Measurements from ENCODE around the gene GABBR2. TPM values are rescaled to one million over a fixed set of nuclear protein-coding genes. Genes with fewer than 3 reads are reported as not detected.

GABBR2 gene
- total RNA-seq, 1 donor from 2014 or later: 0.75 TPM

DNA sequence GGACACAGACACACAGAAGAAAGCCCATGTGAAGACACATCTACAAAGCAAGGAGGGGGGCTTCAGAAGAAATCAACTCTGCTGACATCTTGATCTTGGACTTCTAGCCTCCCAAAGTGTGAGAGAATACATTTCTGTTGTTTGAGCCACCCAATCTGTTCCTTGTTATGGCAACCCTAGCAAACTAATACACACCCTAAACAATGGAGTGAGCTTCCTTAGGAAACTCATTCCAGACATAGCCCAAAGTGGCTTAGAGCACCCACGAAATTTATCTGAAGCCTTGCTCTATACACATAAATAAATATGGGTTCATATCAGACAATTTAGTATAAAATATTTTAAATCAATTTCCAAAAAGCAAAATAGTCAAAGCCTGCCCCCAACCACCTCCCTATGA is 445.7 kb downstream of the GABBR2 start:
- no peak for DNase-seq (ENCODE audit: low read depth)
- H3K4me3 ChIP-seq (ENCODE audit: low read depth, low read length): no peak overlapping the region
- TF ChIP-seq, protein P1, sequence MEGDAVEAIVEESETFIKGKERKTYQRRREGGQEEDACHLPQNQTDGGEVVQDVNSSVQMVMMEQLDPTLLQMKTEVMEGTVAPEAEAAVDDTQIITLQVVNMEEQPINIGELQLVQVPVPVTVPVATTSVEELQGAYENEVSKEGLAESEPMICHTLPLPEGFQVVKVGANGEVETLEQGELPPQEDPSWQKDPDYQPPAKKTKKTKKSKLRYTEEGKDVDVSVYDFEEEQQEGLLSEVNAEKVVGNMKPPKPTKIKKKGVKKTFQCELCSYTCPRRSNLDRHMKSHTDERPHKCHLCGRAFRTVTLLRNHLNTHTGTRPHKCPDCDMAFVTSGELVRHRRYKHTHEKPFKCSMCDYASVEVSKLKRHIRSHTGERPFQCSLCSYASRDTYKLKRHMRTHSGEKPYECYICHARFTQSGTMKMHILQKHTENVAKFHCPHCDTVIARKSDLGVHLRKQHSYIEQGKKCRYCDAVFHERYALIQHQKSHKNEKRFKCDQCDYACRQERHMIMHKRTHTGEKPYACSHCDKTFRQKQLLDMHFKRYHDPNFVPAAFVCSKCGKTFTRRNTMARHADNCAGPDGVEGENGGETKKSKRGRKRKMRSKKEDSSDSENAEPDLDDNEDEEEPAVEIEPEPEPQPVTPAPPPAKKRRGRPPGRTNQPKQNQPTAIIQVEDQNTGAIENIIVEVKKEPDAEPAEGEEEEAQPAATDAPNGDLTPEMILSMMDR (conservative IDR thresholded peaks at IDR 0.05; ENCODE audit: low read depth, low read length): no peak

DNA sequence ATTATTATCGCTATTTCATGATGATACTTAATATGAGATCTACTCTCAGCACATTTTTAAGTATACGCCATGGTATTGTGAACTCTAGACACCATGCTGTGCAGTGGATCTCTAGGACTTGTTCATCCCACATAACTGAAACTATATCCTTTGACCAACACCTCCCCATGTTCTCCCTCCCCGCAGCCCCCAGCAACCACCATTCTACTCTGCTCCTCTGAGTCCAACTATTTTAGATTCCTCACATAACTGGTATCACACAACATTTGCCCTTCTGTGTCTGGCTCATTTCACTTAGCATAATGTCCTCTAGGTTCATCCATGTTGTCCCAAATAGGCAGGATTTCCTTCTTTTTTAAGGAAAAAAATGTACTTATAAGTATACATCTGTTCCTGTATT is 446.7 kb downstream of the GABBR2 start:
- no peak for DNase-seq (ENCODE audit: low read depth)
- no peak overlapping the region for H3K4me3 ChIP-seq (ENCODE audit: low read depth, low read length)
- TF ChIP-seq, protein P1 (conservative IDR thresholded peaks at IDR 0.05; ENCODE audit: low read depth, low read length): no peak

DNA sequence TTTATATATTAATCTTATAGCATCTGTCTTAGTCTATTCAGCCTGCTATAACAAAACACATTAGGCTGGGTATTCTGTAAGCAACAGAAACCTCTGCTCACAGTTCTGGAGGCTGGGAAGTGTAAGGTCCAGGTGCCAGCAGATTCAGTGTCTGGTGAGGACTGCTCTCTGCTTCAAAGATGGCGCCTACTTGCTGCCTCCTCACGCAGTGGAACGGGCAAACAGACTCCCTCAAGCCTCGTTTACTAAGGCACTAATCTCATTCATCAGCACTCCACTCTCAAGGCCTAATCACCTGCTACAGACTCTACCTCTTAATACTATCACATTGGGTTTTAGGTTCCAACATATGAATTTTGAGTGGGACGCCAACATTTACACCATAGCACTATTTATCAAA is 448.1 kb downstream of the GABBR2 start:
- no peak for DNase-seq (ENCODE audit: low read depth)
- TF ChIP-seq, protein P1 (conservative IDR thresholded peaks at IDR 0.05; ENCODE audit: low read depth, low read length): no peak
- no peak overlapping the region for H3K4me3 ChIP-seq (ENCODE audit: low read depth, low read length)

DNA sequence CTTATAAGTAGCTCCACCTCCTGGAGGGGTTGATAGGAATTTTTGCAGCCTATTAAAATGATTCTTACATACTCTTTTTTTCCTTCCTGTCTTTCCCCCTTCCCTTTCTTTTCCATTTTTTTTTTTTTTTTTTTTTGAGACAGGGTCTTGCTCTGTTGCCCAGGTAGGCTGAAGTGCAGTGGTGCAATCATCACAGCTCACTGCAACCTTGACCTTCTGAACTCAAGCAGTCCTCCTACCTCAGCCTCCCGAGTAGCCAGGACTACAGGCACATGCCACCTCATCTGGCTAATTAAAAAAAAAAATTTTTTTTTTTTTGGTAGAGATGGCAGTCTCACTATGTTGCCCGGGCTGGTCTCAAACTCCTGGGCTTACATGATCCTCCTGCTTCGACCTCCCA is 448.9 kb downstream of the GABBR2 start:
- TF ChIP-seq, protein P1 (conservative IDR thresholded peaks at IDR 0.05; ENCODE audit: low read depth, low read length): no peak

DNA sequence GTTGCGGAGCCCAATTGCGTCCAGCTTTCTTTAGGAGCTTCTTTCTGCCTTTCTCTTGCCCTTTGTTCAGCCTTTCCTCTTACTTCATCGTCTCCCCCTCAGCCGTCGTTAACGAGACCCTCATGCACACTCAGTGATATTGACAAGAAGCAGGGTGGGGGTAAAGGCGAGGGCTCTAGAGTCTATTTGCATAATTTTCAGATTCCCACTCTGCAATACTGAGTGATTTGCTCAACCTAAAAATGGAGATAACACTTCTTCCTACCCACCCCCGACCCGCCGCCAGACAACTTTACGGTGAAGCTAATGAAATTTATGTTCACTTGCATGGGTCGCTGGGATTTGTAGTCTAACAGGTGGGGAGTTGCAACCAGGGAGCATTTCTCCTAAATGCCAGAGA is 452.0 kb downstream of the GABBR2 start:
- H3K4me3 ChIP-seq (ENCODE audit: low read depth, low read length): peak overlapping the region; percentile 100
- DNase-seq (ENCODE audit: low read depth): no peak
- TF ChIP-seq, protein P1 (conservative IDR thresholded peaks at IDR 0.05; ENCODE audit: low read depth, low read length): no peak

More for the DNA sequence above, 448.9 kb downstream of the GABBR2 start:
- H3K4me3 ChIP-seq (ENCODE audit: low read depth, low read length): no peak overlapping the region
- DNase-seq (ENCODE audit: low read depth): no peak

DNA sequence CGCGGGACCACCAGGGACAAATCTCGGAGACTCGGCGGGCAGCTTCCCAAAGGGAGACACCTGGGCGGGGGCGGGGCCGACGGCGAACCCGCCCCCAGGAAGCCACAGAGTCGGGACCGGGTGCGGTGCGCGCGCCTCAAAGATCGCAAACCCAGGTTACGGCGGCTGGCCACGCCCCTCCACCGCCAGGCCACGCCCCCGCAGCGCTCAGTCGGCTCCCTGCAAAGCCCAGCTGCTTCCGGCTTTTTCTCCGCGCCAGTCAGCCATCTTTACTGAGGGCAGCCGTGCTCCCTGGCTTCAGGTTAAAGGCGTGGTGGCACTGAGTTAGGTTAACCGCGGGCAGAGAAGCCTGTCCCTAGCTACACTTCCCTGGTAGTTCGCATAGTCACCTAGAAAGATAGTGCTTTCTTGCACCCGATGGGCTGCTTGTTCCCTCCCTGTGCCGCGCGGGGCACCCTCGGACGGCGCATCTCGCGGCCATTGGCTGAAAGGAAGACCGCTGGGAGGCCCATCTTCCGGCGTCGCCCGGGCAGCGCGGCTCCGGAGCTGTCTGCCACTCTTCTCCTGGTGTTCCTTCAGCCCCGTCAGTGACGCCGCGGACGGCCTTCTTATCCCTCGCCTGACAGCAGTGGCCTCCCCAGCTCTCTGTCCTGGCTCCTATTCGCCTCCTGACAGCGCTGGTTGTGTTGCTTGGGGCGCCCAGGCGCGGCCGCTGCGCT is 453.0 kb downstream of the GABBR2 start, which contains the start of gene TBC1D2:
Gene TBC1D2, minus strand, starts transcription at position 72 of the 719 bp plus-strand sequence. CDS start 108 bp downstream, outside the sequence.
- H3K4me3 ChIP-seq (ENCODE audit: low read depth, low read length): peak within 1 kb of the TSS; percentile 100
- TF ChIP-seq, protein P1 (conservative IDR thresholded peaks at IDR 0.05; ENCODE audit: low read depth, low read length): peak; percentile 27
- no peak for DNase-seq (ENCODE audit: low read depth)
